Measurements from ENCODE around the gene SMYD3.

- TF ChIP-seq CTCF (conservative IDR thresholded peaks at IDR 0.05 in 1 of 2, IDR thresholded peaks at IDR 0.05 in 1 of 2; ENCODE audit: low read depth in 1 of 2, low read length in 2 of 2) (no peak), EZH2 (IDR thresholded peaks at IDR 0.05; ENCODE audit: low read length, missing control alignments) (no peak)
Observed at GRCh38 chr1:246425895-246426294, 81.2 kb downstream of the SMYD3 start.
